Measurements from ENCODE around the gene PERP. TPM values are rescaled to one million over a fixed set of nuclear protein-coding genes. Genes with fewer than 3 reads are reported as not detected.
A peak's percentile ranks its signal among the peaks of the same experiment; 100 is the strongest.

The PERP gene
- total RNA-seq (0.22 and 0.27 TPM in 2 replicates), polyA plus RNA-seq (0.29 and 0.30 TPM in 2 replicates), polyA minus RNA-seq (0.50 and 0.86 TPM in 2 replicates)
- 0.63 TPM for total RNA-seq (2013)

GRCh38 chr6:138107078-138107751, at the start of gene PERP:
Gene PERP, minus strand, starts transcription at chr6:138107419. Its CDS starts 79 bp downstream, at chr6:138107340.
- Histone ChIP-seq H3K4me1 (ENCODE audit: control insufficient read depth in 2 of 2, insufficient read depth in 2 of 2, low read length in 2 of 2) (peaks cover 14 to 19% of the 10 kb centered on the region in 2 donors), H3K9me3 (ENCODE audit: control extremely low read depth in 1 of 3, control insufficient read depth in 2 of 3, insufficient read depth in 1 of 3, low read length in 2 of 3) (no peaks in the 10 kb centered on the region), H3K4me3 (ENCODE audit: control extremely low read depth in 1 of 5, extremely low read depth in 1 of 5, insufficient read depth in 1 of 5, low read depth in 2 of 5, low read length in 4 of 5) (peak within 1 kb of the TSS; percentile 23 to 77 (median 53)), H3K27ac (ENCODE audit: low read length in 2 of 2) (no peak within 1 kb of the TSS), H3K9ac (ENCODE audit: low read length) (peak within 1 kb of the TSS; percentile 69), H3K36me3 (replicated peaks in 1 of 2; ENCODE audit: control extremely low read depth in 1 of 2, control insufficient read depth in 1 of 2, extremely low read depth in 1 of 2, insufficient read depth in 2 of 2, low read length in 1 of 2) (no peaks in the 10 kb centered on the region), H3K4me2 (replicated peaks; ENCODE audit: low read depth, low read length, poor library complexity, severe bottlenecking) (peak within 1 kb of the TSS; percentile 94), H4K20me1 (ENCODE audit: control insufficient read depth, insufficient read depth, low read length, poor library complexity, severe bottlenecking) (no peaks in the 10 kb centered on the region), H3K27me3 (replicated peaks in 1 of 4; ENCODE audit: control extremely low read depth in 1 of 4, control insufficient read depth in 3 of 4, insufficient read depth in 4 of 4, low read length in 3 of 4) (peaks cover 0 to 46% (median 36%) of the 10 kb centered on the region in 4 experiments), H2AFZ (ENCODE audit: insufficient read depth, low read depth, low read length, poor library complexity, severe bottlenecking) (peak within 1 kb of the TSS; percentile 80), H3K79me2 (ENCODE audit: control insufficient read depth, insufficient read depth, low read length) (no peaks in the 10 kb centered on the region)
- no peaks in the 10 kb centered on the region for H3K9me3 Mint-ChIP-seq (ENCODE audit: insufficient read depth)
- peaks cover 49% of the 10 kb centered on the region for H3K27me3 Mint-ChIP-seq
- H3K27ac Mint-ChIP-seq = peak within 1 kb of the TSS; percentile 16
- POLR2A ChIA-PET = no interaction called here
- peaks cover 18% of the 10 kb centered on the region for H3K4me1 Mint-ChIP-seq
- intact Hi-C loops (cut with micrococcal nuclease) = loop anchor here (5.0 kb wide), 3 partner anchors 240 to 620 kb away; partner anchors contain the start of genes HEBP2 and TNFAIP3
- peak within 1 kb of the TSS; percentile 90 for H3K4me3 Mint-ChIP-seq
- WGBS (ENCODE audit: insufficient coverage) = 1% methylated on average over 81 of the region's 83 CpGs
- TF ChIP-seq CTCF (IDR thresholded peaks at IDR 0.05) (no peak), EZH2 (IDR thresholded peaks at IDR 0.05; ENCODE audit: borderline replicate concordance, insufficient read depth, low read depth, low read length, poor library complexity, severe bottlenecking) (peak; percentile 87)
- CTCF ChIA-PET = interaction anchor here (0.6 to 3.9 kb wide), 11 partner anchors 9 to 659 kb away, joined by 3 to 43 read pairs (median 5); partner anchors contain the start of gene HEBP2
- ATAC-seq (ENCODE audit: low read depth) = peak; percentile 87
- peak; percentile 67 for DNase-seq

- ChIA-PET POLR2A (no interaction called here), CTCF (no interaction called here)
- no peak for ATAC-seq (ENCODE audit: low read depth)
- intact Hi-C loops (cut with micrococcal nuclease) = no loop called here
- H3K9me3 Mint-ChIP-seq (ENCODE audit: insufficient read depth) = no peaks in the 10 kb centered on the region
- Histone ChIP-seq H4K20me1 (ENCODE audit: control insufficient read depth, insufficient read depth, low read length, poor library complexity, severe bottlenecking) (no peaks in the 10 kb centered on the region), H3K79me2 (ENCODE audit: control insufficient read depth, insufficient read depth, low read length) (no peaks in the 10 kb centered on the region), H3K36me3 (replicated peaks in 1 of 2; ENCODE audit: control extremely low read depth in 1 of 2, control insufficient read depth in 1 of 2, extremely low read depth in 1 of 2, insufficient read depth in 2 of 2, low read length in 1 of 2) (no peaks in the 10 kb centered on the region), H2AFZ (ENCODE audit: insufficient read depth, low read depth, low read length, poor library complexity, severe bottlenecking) (no peak overlapping the region), H3K4me2 (replicated peaks; ENCODE audit: low read depth, low read length, poor library complexity, severe bottlenecking) (no peak overlapping the region), H3K4me1 (ENCODE audit: control insufficient read depth in 2 of 2, insufficient read depth in 2 of 2, low read length in 2 of 2) (no peaks in the 10 kb centered on the region), H3K27me3 (replicated peaks in 1 of 4; ENCODE audit: control extremely low read depth in 1 of 4, control insufficient read depth in 3 of 4, insufficient read depth in 4 of 4, low read length in 3 of 4) (peaks cover 2 to 10% (median 8%) of the 10 kb centered on the region in 4 experiments), H3K4me3 (ENCODE audit: control extremely low read depth in 1 of 5, extremely low read depth in 1 of 5, insufficient read depth in 1 of 5, low read depth in 2 of 5, low read length in 4 of 5) (no peak overlapping the region), H3K9me3 (ENCODE audit: control extremely low read depth in 1 of 3, control insufficient read depth in 2 of 3, insufficient read depth in 1 of 3, low read length in 2 of 3) (no peaks in the 10 kb centered on the region), H3K27ac (ENCODE audit: low read length in 2 of 2) (no peak overlapping the region), H3K9ac (ENCODE audit: low read length) (no peak overlapping the region)
- WGBS (ENCODE audit: insufficient coverage) = no CpG with 5 or more reads among the region's 1 CpG
- no peak for DNase-seq
- H3K4me3 Mint-ChIP-seq = no peak overlapping the region
- TF ChIP-seq EZH2 (IDR thresholded peaks at IDR 0.05; ENCODE audit: borderline replicate concordance, insufficient read depth, low read depth, low read length, poor library complexity, severe bottlenecking) (no peak), CTCF (IDR thresholded peaks at IDR 0.05) (no peak)
- H3K27me3 Mint-ChIP-seq = peaks cover 38% of the 10 kb centered on the region
- H3K27ac Mint-ChIP-seq = no peak overlapping the region
- no peaks in the 10 kb centered on the region for H3K4me1 Mint-ChIP-seq
Measured at GRCh38 chr6:138155443-138155842, 48.2 kb upstream of the PERP start.
